Measurements from ENCODE around the gene ELOB. TPM values are rescaled to one million over a fixed set of nuclear protein-coding genes. Genes with fewer than 3 reads are reported as not detected.
A peak's percentile ranks its signal among the peaks of the same experiment; 100 is the strongest.

Gene ELOB
- total RNA-seq, 1 experiment from 2014 or later = 319 TPM

DNA sequence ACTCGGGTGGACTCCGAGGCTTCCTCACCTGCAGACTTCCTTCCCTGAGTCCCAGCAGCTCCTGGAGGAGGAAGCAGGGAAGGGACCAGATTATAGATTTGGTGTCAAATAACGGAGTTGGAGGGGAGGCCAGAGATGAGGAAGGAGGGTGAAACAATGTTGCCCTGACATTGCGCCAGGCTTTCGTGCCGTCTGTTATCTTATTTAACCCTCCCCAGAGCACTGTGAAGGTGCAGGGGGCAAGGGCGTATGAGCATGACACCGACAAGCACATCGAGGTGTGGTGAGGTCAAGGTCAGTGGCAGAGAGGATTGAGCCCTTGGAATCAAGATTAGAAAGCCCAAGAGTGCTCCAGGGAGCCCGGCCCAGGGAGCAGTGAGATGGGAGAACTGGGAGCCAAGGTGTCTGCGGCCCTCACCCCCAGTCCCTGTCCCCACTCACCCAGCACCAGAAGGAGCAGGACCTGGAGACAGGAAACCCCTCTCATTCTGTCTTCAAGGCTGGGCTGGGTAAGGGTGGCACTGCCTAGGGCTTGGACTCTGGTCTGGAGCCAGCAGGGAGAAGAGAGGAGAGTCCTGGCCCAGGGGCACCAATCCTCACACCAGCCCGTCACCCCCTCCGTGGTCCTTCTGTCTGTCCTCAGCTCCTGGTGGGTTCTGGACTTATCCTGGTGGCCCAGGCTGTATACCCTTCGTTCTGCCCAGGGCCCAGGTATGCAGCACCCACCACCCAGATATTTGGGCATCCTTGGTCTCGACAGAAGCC lies 9.2 kb upstream of the ELOB start:
- no peaks in the 10 kb centered on the region for H3K27me3 ChIP-seq (ENCODE audit: insufficient read depth, low read length)
- H3K14ac ChIP-seq (ENCODE audit: insufficient read depth, low read length) = no peak overlapping the region
- no peak overlapping the region for H2BK15ac ChIP-seq (ENCODE audit: low read depth, low read length)
- Mint-ChIP-seq H3K27me3 (ENCODE audit: low read depth) (peaks cover 22% of the 10 kb centered on the region), H3K4me1 (peaks cover 2 to 17% of the 10 kb centered on the region in 2 experiments; a peak in 3 of 4 replicates), H3K36me3 (ENCODE audit: insufficient read depth in 1 of 3, low read depth in 3 of 3) (no peaks in the 10 kb centered on the region), H3K27ac (no peak overlapping the region; a peak in 1 of 7 replicates), H3K9me3 (no peaks in the 10 kb centered on the region), H3K4me3 (no peak overlapping the region)
- no peak overlapping the region for H2BK5ac ChIP-seq (ENCODE audit: insufficient read length, low read length)
- no peak overlapping the region for H2BK12ac ChIP-seq (ENCODE audit: insufficient read length, low read depth, low read length)
- WGBS (ENCODE audit: extremely low coverage, insufficient read length, low lambda C conversion rate) = no CpG with 5 or more reads among the region's 15 CpGs
- no peaks in the 10 kb centered on the region for H4K20me1 ChIP-seq (ENCODE audit: control insufficient read depth, insufficient read depth, insufficient read length)
- no peak overlapping the region for H3K27ac ChIP-seq (ENCODE audit: insufficient read length, low read depth, low read length)
- H4K8ac ChIP-seq (replicated peaks; ENCODE audit: insufficient read length, low read depth, low read length) = no peak overlapping the region
- H3K9me3 ChIP-seq (ENCODE audit: control insufficient read depth, low read depth, low read length) = no peaks in the 10 kb centered on the region
- no peak overlapping the region for H3K23ac ChIP-seq (ENCODE audit: insufficient read length, low read depth, low read length)
- no peak overlapping the region for H3K4ac ChIP-seq (ENCODE audit: low read depth, low read length)
- TF ChIP-seq, protein P1, sequence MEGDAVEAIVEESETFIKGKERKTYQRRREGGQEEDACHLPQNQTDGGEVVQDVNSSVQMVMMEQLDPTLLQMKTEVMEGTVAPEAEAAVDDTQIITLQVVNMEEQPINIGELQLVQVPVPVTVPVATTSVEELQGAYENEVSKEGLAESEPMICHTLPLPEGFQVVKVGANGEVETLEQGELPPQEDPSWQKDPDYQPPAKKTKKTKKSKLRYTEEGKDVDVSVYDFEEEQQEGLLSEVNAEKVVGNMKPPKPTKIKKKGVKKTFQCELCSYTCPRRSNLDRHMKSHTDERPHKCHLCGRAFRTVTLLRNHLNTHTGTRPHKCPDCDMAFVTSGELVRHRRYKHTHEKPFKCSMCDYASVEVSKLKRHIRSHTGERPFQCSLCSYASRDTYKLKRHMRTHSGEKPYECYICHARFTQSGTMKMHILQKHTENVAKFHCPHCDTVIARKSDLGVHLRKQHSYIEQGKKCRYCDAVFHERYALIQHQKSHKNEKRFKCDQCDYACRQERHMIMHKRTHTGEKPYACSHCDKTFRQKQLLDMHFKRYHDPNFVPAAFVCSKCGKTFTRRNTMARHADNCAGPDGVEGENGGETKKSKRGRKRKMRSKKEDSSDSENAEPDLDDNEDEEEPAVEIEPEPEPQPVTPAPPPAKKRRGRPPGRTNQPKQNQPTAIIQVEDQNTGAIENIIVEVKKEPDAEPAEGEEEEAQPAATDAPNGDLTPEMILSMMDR (conservative IDR thresholded peaks at IDR 0.05) = no peak
- H2AK5ac ChIP-seq (ENCODE audit: insufficient read length, low read length) = no peak overlapping the region
- H4K5ac ChIP-seq (ENCODE audit: insufficient read length, low read depth, low read length) = no peak overlapping the region
- H3K79me1 ChIP-seq (ENCODE audit: insufficient read depth, low read depth, low read length, poor library complexity, severe bottlenecking) = no peaks in the 10 kb centered on the region
- no peak overlapping the region for H3K18ac ChIP-seq (ENCODE audit: insufficient read length, low read depth, low read length)
- no peak overlapping the region for H3T11ph ChIP-seq (ENCODE audit: low read length)
- no peak overlapping the region for H2AFZ ChIP-seq (ENCODE audit: low read length)
- no peaks in the 10 kb centered on the region for H3K23me2 ChIP-seq (ENCODE audit: insufficient read length, low read depth, low read length, poor library complexity, severe bottlenecking)
- no peak overlapping the region for H3K9ac ChIP-seq (ENCODE audit: extremely low read depth, insufficient read length, low read length)
- peak; percentile 25 for DNase-seq
- no peak overlapping the region for H3K4me2 ChIP-seq (ENCODE audit: insufficient read depth, insufficient read length, low read length)
- H3K79me2 ChIP-seq (ENCODE audit: insufficient read depth, low read length) = no peaks in the 10 kb centered on the region; the same call in 1 of the 2 replicates
- no peak overlapping the region for H2BK120ac ChIP-seq (ENCODE audit: low read depth, low read length, poor library complexity, severe bottlenecking)
- no peaks in the 10 kb centered on the region for H3K4me1 ChIP-seq (ENCODE audit: insufficient read depth, low read length)
- H3K56ac ChIP-seq (ENCODE audit: insufficient read length, low read depth, low read length) = no peak overlapping the region
- no peak overlapping the region for H2BK20ac ChIP-seq (ENCODE audit: low read depth, low read length, poor library complexity, severe bottlenecking)
- no peak overlapping the region for H4K91ac ChIP-seq (ENCODE audit: insufficient read length, low read depth, low read length)
